IPS DF 6.9 (cell line): ENCODE results near the gene NBAS.

Experiments
- DNase-seq: peaks from one replicate; pipeline ENCODE4 v3.0.0-alpha.2; 2013; ENCODE audit warnings: low read depth, low spot score
- H3K27ac ChIP-seq: one replicate; pipeline ENCODE4 v1.5.1; 2013; ENCODE audit warnings: low read length, control low read depth
- H3K27me3 ChIP-seq: 2 replicates; pipeline ENCODE4 v1.6.1; 2013; ENCODE audit warnings: mild to moderate bottlenecking, low read length; ENCODE audit not compliant: control insufficient read depth, insufficient read depth
- H3K36me3 ChIP-seq: 2 replicates; pipeline ENCODE4 v1.6.1; 2013; ENCODE audit warnings: low read length; ENCODE audit not compliant: control insufficient read depth, insufficient read depth
- H3K4me1 ChIP-seq: 2 replicates; pipeline ENCODE4 v1.6.1; 2013; ENCODE audit warnings: low read length; ENCODE audit not compliant: control insufficient read depth, insufficient read depth
- H3K4me3 ChIP-seq: 2 replicates; pipeline ENCODE4 v1.5.1; 2013; ENCODE audit warnings: mild to moderate bottlenecking, low read length
- H3K9me3 ChIP-seq: 2 replicates; pipeline ENCODE4 v1.6.1; 2013; ENCODE audit warnings: low read length, inconsistent platforms; ENCODE audit not compliant: control insufficient read depth, insufficient read depth
- WGBS: extraction: QIAGEN DNeasy Blood & Tissue Kit; methylation state at CpG from one replicate; pipeline ENCODE4 v1.1.7; 2013; ENCODE audit warnings: mixed read lengths, missing lambda C conversion rate; ENCODE audit not compliant: insufficient read length, insufficient coverage; 5-methylcytosine and 5-hydroxymethylcytosine counted together

NBAS gene

GRCh38 chr2:15480552-15480951 is 80.6 kb downstream of the NBAS start:
- Histone ChIP-seq H3K4me3 (no peak overlapping the region), H3K27me3 (no peaks in the 10 kb centered on the region), H3K36me3 (no peaks in the 10 kb centered on the region), H3K9me3 (no peaks in the 10 kb centered on the region), H3K4me1 (no peaks in the 10 kb centered on the region), H3K27ac (no peak overlapping the region)
- no peak for DNase-seq

GRCh38 chr2:15472876-15473275 is 88.3 kb downstream of the NBAS start:
- no peak overlapping the region for H3K4me3 ChIP-seq
- no peak overlapping the region for H3K27ac ChIP-seq
- no peaks in the 10 kb centered on the region for H3K27me3 ChIP-seq
- H3K4me1 ChIP-seq = no peaks in the 10 kb centered on the region
- H3K36me3 ChIP-seq = no peaks in the 10 kb centered on the region
- H3K9me3 ChIP-seq = no peaks in the 10 kb centered on the region
- no CpG with 5 or more reads among the region's 4 CpGs for WGBS
- DNase-seq = no peak

- Histone ChIP-seq H3K27me3 (no peaks in the 10 kb centered on the region), H3K4me3 (no peak overlapping the region), H3K4me1 (no peaks in the 10 kb centered on the region), H3K9me3 (no peaks in the 10 kb centered on the region), H3K36me3 (no peaks in the 10 kb centered on the region), H3K27ac (no peak overlapping the region)
- no peak for DNase-seq
- no CpG with 5 or more reads among the region's 3 CpGs for WGBS
Observed at GRCh38 chr2:15472133-15472532, 89.0 kb downstream of the NBAS start.

DNA sequence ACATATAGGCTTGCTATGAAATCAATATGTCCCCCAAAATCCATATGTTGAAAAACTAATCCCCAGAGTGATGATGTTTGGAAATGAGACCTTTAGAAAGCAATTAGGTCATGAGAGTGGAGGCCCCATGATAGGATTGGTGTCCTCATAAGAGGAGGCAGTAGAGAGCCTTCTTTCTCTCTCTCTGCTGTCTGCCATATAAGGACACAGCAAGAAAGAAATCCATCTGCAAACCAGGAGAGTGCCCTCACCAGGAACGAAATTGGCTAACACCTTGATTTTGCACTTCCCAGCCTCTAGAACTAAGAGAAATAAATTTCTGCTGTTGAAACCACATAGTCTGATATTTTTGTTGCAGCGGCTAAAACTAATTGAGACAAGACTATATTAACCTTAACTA is 89.5 kb downstream of the NBAS start:
- H3K27ac ChIP-seq = no peak overlapping the region
- H3K4me1 ChIP-seq = no peaks in the 10 kb centered on the region
- WGBS = no CpG with 5 or more reads among the region's 2 CpGs
- H3K4me3 ChIP-seq = no peak overlapping the region
- H3K36me3 ChIP-seq = no peaks in the 10 kb centered on the region
- DNase-seq = no peak
- no peaks in the 10 kb centered on the region for H3K9me3 ChIP-seq
- H3K27me3 ChIP-seq = no peaks in the 10 kb centered on the region

DNA sequence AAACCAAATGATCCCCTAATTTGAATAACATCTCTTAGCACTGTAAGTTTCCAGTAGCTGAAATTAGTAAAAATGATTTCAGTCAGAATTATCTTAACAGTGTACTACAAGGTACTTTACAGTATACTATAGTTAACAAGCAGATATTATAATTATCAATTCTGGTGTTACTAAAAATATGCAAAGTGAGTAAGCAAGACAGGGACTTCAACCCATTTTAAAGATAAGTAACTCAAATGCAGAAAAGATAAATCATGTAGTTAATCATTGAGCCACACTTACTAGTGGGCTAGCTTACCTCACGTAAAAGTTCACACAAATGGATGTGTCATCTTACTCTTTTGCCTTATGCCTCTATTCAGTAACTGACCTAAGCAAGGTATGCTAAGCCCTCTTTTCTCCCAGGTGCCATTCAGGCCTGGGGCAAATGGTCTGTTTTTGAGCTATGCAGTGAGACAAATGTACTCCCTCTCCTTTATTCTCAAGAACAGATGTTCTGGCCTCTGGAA is 101.0 kb downstream of the NBAS start:
- H3K9me3 ChIP-seq = no peaks in the 10 kb centered on the region
- no peaks in the 10 kb centered on the region for H3K4me1 ChIP-seq
- no peak for DNase-seq
- H3K27ac ChIP-seq = no peak overlapping the region
- H3K4me3 ChIP-seq = no peak overlapping the region
- WGBS = no CpG with 5 or more reads among the region's 1 CpG
- no peaks in the 10 kb centered on the region for H3K27me3 ChIP-seq
- no peaks in the 10 kb centered on the region for H3K36me3 ChIP-seq

GRCh38 chr2:15458277-15458676 is 102.9 kb downstream of the NBAS start:
- H3K4me3 ChIP-seq = no peak overlapping the region
- H3K27ac ChIP-seq = no peak overlapping the region
- no peaks in the 10 kb centered on the region for H3K9me3 ChIP-seq
- no peak for DNase-seq
- H3K4me1 ChIP-seq = no peaks in the 10 kb centered on the region
- WGBS = no CpG with 5 or more reads among the region's 2 CpGs
- H3K36me3 ChIP-seq = no peaks in the 10 kb centered on the region
- H3K27me3 ChIP-seq = no peaks in the 10 kb centered on the region

DNA sequence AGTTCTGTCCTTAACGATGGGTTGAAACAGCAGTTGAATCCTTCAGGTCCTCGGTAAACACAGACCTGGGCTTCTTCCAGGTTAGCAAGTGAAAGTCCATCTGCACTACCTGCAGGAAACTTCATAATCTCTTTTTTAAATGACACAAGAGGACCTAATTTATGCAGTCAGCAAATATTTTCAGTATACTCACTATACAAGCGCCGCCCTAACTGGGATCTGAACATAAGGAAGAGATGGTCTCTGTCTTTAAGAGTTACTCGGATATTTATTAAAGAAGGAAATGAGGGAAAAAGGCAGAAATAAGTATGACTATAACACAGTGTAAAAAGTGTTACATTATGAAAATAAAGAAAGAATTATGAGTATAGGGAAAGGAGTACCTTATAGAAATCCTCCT is 103.3 kb downstream of the NBAS start:
- no peaks in the 10 kb centered on the region for H3K27me3 ChIP-seq
- H3K9me3 ChIP-seq = no peaks in the 10 kb centered on the region
- H3K4me1 ChIP-seq = no peaks in the 10 kb centered on the region
- no peak overlapping the region for H3K4me3 ChIP-seq
- DNase-seq = no peak
- H3K36me3 ChIP-seq = no peaks in the 10 kb centered on the region
- WGBS = no CpG with 5 or more reads among the region's 5 CpGs
- no peak overlapping the region for H3K27ac ChIP-seq

GRCh38 chr2:15456352-15456751 is 104.8 kb downstream of the NBAS start:
- Histone ChIP-seq H3K4me1 (no peaks in the 10 kb centered on the region), H3K9me3 (no peaks in the 10 kb centered on the region), H3K4me3 (no peak overlapping the region), H3K27ac (no peak overlapping the region), H3K36me3 (no peaks in the 10 kb centered on the region), H3K27me3 (no peaks in the 10 kb centered on the region)
- DNase-seq = no peak
- no CpG with 5 or more reads among the region's 3 CpGs for WGBS

DNA sequence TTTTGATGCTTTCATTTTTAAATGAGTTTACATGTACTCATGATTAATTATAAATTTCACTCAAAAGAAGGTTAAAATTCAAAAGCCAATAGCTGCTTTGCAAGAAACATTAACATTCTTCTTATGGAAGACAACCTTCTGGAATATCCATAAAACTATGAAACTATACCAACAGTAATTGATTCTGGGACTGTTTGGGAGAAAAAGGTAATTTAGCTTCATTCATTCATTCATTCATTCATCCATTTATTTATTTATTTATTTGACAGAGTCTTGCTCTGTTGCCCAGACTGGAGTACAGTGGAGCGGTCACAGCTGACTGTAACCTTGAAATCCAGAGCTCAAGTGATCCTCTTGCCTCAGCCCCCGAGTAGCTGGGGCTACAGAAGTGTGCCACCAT is 110.3 kb downstream of the NBAS start:
- no CpG with 5 or more reads among the region's 2 CpGs for WGBS
- Histone ChIP-seq H3K36me3 (no peaks in the 10 kb centered on the region), H3K4me3 (no peak overlapping the region), H3K27ac (no peak overlapping the region), H3K4me1 (no peaks in the 10 kb centered on the region; the same call in 1 of the 2 replicates), H3K27me3 (no peaks in the 10 kb centered on the region), H3K9me3 (no peaks in the 10 kb centered on the region)
- no peak for DNase-seq

GRCh38 chr2:15449556-15450236 is 111.4 kb downstream of the NBAS start:
- Histone ChIP-seq H3K27ac (no peak overlapping the region), H3K36me3 (no peaks in the 10 kb centered on the region), H3K27me3 (no peaks in the 10 kb centered on the region), H3K4me1 (no peaks in the 10 kb centered on the region; the same call in 1 of the 2 replicates), H3K4me3 (no peak overlapping the region), H3K9me3 (no peaks in the 10 kb centered on the region)
- no CpG with 5 or more reads among the region's 2 CpGs for WGBS
- no peak for DNase-seq

DNA sequence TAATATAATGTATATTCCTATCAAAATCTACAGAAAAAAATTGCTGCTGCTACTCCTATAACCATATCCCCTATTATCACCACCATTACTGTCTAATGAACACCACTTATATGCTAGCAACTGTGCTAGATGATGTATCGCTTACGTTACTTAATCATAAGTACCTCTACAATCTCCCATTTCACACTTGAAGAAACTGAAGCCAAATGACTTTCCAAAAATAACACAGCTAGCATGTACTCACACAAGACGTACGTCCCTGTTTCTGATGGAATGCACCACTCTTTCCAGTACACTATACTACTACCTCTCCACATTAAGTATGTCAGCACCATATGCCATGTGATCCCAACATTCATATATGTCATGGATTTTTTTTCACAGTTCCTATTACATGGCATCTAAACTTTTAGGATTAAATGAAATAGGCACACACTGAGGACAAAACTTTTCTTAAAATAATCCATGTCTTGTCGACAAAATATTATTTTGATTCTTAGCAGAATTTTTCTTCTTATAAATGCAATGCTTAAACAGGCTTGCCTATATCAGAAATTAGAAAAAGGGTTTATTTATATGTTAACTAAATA is 112.8 kb downstream of the NBAS start:
- no peaks in the 10 kb centered on the region; the same call in 1 of the 2 replicates for H3K4me1 ChIP-seq
- H3K36me3 ChIP-seq = no peaks in the 10 kb centered on the region
- no peak overlapping the region for H3K4me3 ChIP-seq
- no peaks in the 10 kb centered on the region for H3K9me3 ChIP-seq
- no peak overlapping the region for H3K27ac ChIP-seq
- no peak for DNase-seq
- WGBS = no CpG with 5 or more reads among the region's 5 CpGs
- no peaks in the 10 kb centered on the region for H3K27me3 ChIP-seq
